HG02943 (cell line): ENCODE data around the gene CASTOR1.
"Not testable (repeated sequence)": the region's sequence is repeated elsewhere in the genome, so short reads cannot be mapped to it uniquely, and the experiment has no call there.

Experiments
- ATAC-seq: cut with Tn5 transposase; IDR thresholded peaks from one replicate; pipeline ENCODE4 v1.9.1; 2021; ENCODE audit warnings: mild to moderate bottlenecking, low read depth, moderate library complexity; ENCODE audit not compliant: unreplicated experiment

The CASTOR1 gene

DNA sequence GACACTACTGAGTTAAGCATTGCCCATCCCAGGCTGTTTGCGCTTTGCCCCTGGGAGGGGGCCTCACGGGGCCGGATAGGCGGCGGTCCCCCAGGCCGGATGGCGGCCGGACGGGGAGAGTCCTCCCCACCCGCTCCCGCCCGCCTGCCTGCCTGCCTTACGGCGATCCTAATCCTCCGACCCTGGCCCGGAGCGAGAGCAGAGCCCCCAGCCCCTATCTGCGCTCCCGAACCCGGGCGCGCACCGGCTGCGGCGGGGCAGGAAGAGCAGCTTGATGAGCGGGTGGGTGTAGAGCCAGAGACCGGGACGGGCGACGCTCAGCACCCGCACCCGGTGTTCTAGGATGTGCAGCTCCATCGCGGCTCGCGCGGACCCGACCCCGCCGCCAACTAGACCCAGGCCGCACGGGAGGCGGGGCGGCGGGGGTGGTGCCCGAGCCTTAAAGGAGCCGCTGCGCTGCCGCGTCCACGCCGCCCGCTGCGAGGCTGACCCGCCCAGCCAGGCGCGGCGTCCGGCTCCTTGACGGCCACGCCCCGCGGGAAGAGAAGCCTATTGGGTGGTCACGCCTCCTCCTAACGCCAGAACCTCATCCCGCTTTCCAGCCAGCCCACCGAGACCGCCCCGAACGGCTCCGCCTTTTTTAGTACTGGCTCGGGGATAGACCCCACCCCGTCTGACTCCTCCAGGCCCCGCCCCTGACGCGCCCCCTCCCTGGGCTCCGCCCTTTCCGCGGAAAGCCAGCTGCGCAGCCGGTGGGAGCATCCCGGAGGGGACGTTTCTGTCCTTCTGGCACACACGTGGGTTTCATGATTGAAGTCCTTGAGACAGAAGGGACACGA lies at the start of gene CASTOR1:
Gene CASTOR1 (minus strand): TSS at position 365 of the 839 bp plus-strand sequence. CDS start 8 bp downstream, at position 357.
- peak; percentile 48 for ATAC-seq

- ATAC-seq = no peak
Observed at GRCh38 chr22:30338802-30339201, 49.5 kb upstream of the CASTOR1 start.

DNA sequence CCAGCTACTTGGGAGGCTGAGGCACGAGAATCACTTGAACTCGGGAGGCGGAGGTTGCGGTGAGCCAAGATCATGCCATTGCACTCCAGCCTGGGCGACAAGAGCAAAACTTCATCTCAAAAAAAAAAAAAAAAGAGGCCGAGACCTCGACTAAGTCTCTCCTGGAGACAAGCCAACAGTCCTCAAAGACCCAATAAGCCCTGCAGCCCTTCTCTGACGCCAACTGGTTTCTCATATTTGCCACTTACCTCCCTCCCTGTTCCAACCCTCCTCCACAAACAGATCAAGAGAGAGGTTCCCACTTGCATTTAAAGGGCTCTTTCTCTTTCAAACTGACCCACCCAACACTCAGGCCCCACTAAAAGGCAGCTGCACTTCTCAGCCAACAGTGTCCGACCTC lies 49.0 kb upstream of the CASTOR1 start:
- not testable (repeated sequence) for ATAC-seq

- no peak for ATAC-seq
Observed at GRCh38 chr22:30337461-30337778, 48.1 kb upstream of the CASTOR1 start.

GRCh38 chr22:30336752-30337460 lies 47.6 kb upstream of the CASTOR1 start:
- ATAC-seq = no peak

DNA sequence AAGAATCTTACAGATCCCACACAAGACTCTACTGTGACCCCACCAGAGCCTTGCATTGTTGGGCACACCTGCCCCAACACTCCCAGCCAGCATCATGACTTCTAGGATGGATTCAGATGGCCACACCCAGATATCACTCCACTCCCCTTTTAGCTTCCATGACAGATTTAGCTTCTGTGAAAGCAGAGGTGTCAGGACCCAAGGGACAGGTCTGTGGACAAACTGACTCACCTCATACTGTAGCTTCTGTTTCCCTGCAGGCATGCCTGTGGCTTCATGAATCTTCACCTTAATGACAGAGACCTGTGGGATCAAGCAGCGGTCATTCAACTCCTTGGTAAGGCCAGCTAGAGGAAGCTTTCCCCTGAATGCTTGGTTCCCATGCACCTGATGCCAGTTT lies 45.9 kb upstream of the CASTOR1 start:
- ATAC-seq = no peak

GRCh38 chr22:30334646-30335045 lies 45.3 kb upstream of the CASTOR1 start:
- ATAC-seq = no peak

- ATAC-seq = no peak
Observed at GRCh38 chr22:30333707-30334087, 44.4 kb upstream of the CASTOR1 start.

- no peak for ATAC-seq
Observed at GRCh38 chr22:30332994-30333706, 43.8 kb upstream of the CASTOR1 start.

- ATAC-seq = no peak
Observed at GRCh38 chr22:30332551-30332950, 43.2 kb upstream of the CASTOR1 start.

- no peak for ATAC-seq
Observed at GRCh38 chr22:30328466-30329049, 39.3 kb upstream of the CASTOR1 start.

DNA sequence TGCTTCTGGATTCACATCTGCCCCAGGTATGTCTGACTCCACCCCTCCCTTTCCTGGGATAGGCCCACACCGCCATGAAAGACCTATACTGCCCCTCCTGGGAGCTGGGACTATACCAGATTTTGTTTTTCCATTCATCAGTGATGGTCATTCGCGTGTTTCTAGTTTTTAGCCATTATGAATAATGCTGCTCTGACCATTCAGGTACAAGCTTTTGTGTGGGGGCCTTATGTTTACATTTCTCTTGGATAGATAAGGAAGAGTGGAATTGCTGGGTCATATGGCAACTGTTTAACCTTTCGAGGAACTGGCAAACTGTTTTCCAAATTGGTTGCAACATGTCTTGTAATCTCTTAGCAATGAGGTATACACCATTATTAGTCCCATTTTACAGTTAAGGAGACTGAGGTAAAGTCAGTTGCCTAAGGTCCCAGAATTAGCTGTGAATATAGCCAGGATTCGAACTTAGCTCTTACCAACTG lies 38.6 kb upstream of the CASTOR1 start:
- ATAC-seq = no peak

DNA sequence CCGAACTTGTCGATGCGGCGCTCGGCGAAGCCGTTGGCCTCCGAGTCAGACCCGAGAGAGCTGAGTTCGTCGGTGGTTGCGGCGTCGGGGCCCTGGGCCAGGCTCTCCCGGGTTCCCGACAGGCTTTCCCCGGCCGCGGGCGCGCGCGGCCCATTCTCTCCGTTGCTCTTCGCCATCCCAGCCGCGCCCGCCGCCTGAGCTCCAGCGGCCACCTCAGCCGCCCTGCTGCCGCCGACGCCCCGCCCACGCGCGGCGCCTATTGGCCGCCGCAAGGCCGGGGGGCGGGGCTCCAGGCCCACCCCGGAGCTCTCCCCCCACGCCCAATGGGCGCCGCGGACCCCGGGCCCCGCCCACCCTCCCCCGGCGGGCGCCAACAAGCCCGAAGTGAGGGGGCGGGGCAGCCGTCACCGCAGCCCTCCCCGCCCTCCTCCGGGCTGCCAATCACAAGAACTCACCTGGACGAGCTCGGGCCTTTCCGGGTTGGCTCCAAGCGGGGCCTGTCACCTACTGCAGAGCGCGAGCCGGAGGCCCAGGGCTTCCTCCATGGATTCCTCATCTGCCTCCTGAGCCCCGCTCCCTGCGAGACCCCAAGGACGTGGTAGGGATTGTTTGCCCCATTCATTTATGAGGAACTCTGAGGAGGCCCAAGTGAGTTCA lies 37.5 kb upstream of the CASTOR1 start, which contains the start of gene TBC1D10A:
Gene TBC1D10A (minus strand): TSS at position 236 of the 657 bp plus-strand sequence. CDS start 60 bp downstream, at position 176.
- peak; percentile 84 for ATAC-seq

GRCh38 chr22:30326255-30326705 lies 37.0 kb upstream of the CASTOR1 start:
- ATAC-seq = peak; percentile 40

GRCh38 chr22:30325724-30326254 lies 36.5 kb upstream of the CASTOR1 start:
- ATAC-seq = no peak

DNA sequence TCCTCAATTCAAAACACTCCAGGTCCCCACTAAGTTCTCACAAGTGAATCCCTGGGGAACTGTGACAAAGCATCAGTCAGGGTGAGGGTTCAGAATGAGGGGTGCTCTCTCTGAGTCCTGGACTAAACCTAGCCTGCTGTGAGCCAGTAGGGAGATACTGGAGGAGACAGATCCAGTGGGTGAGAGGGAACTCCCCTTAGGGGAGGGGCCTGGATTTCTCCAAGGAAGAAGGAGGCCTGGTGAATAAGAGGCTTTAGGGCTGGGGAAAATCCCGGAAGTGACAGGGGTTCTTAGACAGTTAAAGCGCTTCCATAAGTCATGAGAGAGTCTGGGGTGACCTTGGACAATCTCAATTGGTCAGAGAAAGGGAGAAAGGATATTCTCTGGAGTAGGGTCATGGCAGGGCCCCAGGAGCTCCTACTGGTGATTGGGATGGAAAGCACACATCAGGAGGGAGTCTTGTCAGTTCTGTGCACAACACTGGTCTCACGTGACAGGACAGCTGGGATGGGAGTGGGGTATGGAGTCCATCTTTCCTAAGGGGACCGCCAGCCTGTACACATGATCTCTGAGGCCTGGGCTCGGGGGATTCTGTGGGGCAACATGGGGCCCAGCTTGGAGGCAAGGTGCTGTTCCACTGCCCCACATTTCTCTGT lies 35.9 kb upstream of the CASTOR1 start:
- no peak for ATAC-seq

- no peak for ATAC-seq
Observed at GRCh38 chr22:30324014-30324730, 34.9 kb upstream of the CASTOR1 start.

GRCh38 chr22:30323246-30323645 lies 33.9 kb upstream of the CASTOR1 start:
- ATAC-seq = no peak

DNA sequence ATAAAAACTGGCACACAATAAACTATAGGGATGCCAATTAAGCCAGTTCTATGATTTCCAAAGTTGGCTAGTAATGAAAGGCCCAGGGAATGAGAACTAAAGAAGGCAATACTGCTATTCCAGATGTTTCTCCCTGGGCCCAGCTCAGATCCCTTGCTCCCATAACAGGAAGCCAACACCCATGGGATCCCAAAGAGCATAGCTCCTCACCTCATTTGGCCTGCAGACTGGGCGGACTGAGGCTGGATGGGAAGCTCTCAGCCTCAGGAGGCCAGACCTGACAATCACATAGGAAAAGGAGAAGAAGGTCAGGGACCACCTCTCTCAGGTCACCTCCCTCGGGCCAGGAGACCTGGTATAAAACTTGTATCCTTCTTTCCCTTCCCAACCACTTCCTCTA lies 32.2 kb upstream of the CASTOR1 start:
- no peak for ATAC-seq
